Neural progenitor cell (in vitro differentiated cells): ENCODE results near the gene MAP2K1. TPM values are rescaled to one million over a fixed set of nuclear protein-coding genes. Genes with fewer than 3 reads are reported as not detected.
"Not testable (repeated sequence)": the region's sequence is repeated elsewhere in the genome, so short reads cannot be mapped to it uniquely, and the experiment has no call there.

ENCODE experiments used
- DNase-seq: peaks from one replicate; pipeline ENCODE4 v3.0.0-alpha.2; 2016; ENCODE audit warnings: low spot score
- H2AFZ ChIP-seq: fragments of 200-600 bp; sonication (generic); replicated peaks from 2 replicates; pipeline ENCODE4 v1.6.1; 2016; ENCODE audit warnings: antibody characterized with exemption
- H3F3A ChIP-seq: fragments of 200-600 bp; sonication (generic); 2 replicates; pipeline ENCODE4 v1.6.1; 2016; ENCODE audit warnings: antibody characterized with exemption, low read depth
- H3K27ac ChIP-seq: fragments of 200-600 bp; sonication (generic); 2 replicates; pipeline ENCODE4 v1.5.1; 2016; ENCODE audit warnings: mild to moderate bottlenecking
- H3K27me3 ChIP-seq: fragments of 200-600 bp; sonication (generic); 2 replicates; pipeline ENCODE4 v1.6.1; 2016; ENCODE audit warnings: mild to moderate bottlenecking, moderate library complexity
- H3K36me3 ChIP-seq: fragments of 200-600 bp; sonication (generic); 2 replicates; pipeline ENCODE4 v1.5.1; 2016
- H3K4me1 ChIP-seq: fragments of 200-600 bp; sonication (generic); 2 replicates; pipeline ENCODE4 v1.6.1; 2016; ENCODE audit warnings: mixed run types
- H3K4me2 ChIP-seq: fragments of 200-600 bp; sonication (generic); 2 replicates; pipeline ENCODE4 v1.6.1; 2016
- H3K4me3 ChIP-seq: fragments of 200-600 bp; sonication (generic); 2 replicates; pipeline ENCODE4 v1.5.1; 2016
- H3K79me2 ChIP-seq: fragments of 200-600 bp; sonication (generic); 2 replicates; pipeline ENCODE4 v1.6.1; 2016; ENCODE audit warnings: low read depth
- H3K9ac ChIP-seq: fragments of 200-600 bp; sonication (generic); 2 replicates; pipeline ENCODE4 v1.6.1; 2016
- H3K9me3 ChIP-seq: fragments of 200-600 bp; sonication (generic); 2 replicates; pipeline ENCODE4 v1.5.1; 2016; ENCODE audit warnings: low read depth
- H4K20me1 ChIP-seq: fragments of 200-600 bp; sonication (generic); 2 replicates; pipeline ENCODE4 v1.6.1; 2016; ENCODE audit warnings: low read depth
- H3K27ac Mint-ChIP-seq: 3 replicates; pipeline ENCODE4 v1.8.0; 2021; ENCODE audit warnings: mixed read lengths
- H3K27me3 Mint-ChIP-seq: 2 replicates; pipeline ENCODE4 v1.8.0; 2022; ENCODE audit warnings: low read depth, mild to moderate bottlenecking, inconsistent platforms, moderate library complexity, mixed read lengths; ENCODE audit not compliant: insufficient read depth
- H3K36me3 Mint-ChIP-seq: 3 replicates; pipeline ENCODE4 v1.8.0; 2021; ENCODE audit warnings: mixed read lengths
- H3K4me1 Mint-ChIP-seq: 3 replicates; pipeline ENCODE4 v1.8.0; 2021; ENCODE audit warnings: mixed read lengths
- H3K4me3 Mint-ChIP-seq: 3 replicates; pipeline ENCODE4 v1.8.0; 2021; ENCODE audit warnings: mild to moderate bottlenecking, moderate library complexity, mixed read lengths
- H3K9me3 Mint-ChIP-seq: 3 replicates; pipeline ENCODE4 v1.8.0; 2020; ENCODE audit warnings: mixed read lengths
- EZH2 ChIP-seq: fragments of 200-600 bp; sonication (generic); IDR thresholded peaks from 2 replicates; pipeline ENCODE4 v1.6.1; 2017; ENCODE audit warnings: antibody characterized with exemption, mild to moderate bottlenecking, moderate library complexity
- EZH2phosphoT487 ChIP-seq: fragments of 200-600 bp; sonication (generic); IDR thresholded peaks from 2 replicates; pipeline ENCODE4 v1.6.1; 2017; ENCODE audit warnings: antibody characterized with exemption
- total RNA-seq: library from RNA; depleted of rRNA; stranded (reverse); fragments of >200 nt; gene quantifications from 2 replicates; pipeline ENCODE4 v1.2.3, GENCODE V29; 2015; ENCODE audit warnings: low replicate concordance
- TF ChIP-seq, protein P1 (sequence below): fragments of 200-600 bp; sonication (generic); IDR thresholded peaks from 2 replicates; pipeline ENCODE4 v1.5.1; 2017; ENCODE audit warnings: antibody characterized with exemption, mild to moderate bottlenecking

The MAP2K1 gene
- total RNA-seq: 42.6 and 55.2 TPM in 2 replicates

DNA sequence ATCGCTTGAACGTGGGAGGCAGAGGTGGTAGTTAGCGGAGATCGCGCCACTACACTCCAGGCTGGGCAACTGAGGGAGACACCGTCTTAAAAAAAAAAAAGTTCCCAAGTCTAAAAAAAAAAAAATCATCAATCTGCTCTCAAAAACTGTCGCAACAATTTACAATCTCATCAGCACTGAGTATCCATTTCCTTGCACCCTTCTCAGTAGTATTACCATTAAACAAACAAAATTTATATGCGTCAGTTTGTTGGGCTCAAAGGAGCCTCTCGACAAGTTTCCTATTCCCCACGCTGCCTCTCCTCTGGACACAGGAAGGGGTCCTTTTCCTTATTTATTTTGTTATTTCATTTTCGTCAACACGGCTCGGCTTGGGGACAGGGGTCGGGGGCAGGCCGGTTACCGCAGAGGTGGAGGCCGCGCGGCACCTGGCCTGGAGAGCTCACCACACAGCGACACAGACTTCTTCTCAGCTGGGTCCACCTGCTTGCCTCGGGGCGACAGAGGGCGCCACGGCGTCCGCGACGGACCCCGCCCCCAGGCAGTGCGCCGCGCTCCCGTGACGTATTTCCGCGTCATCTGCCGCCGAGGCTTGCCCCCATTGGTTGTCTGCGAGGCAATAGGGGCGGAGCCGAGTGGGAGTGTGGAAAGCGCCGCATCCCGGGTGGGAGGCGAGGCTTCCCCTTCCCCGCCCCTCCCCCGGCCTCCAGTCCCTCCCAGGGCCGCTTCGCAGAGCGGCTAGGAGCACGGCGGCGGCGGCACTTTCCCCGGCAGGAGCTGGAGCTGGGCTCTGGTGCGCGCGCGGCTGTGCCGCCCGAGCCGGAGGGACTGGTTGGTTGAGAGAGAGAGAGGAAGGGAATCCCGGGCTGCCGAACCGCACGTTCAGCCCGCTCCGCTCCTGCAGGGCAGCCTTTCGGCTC lies at the start of gene MAP2K1:
MAP2K1 (plus strand) TSS at position 709 of the 920 bp plus-strand sequence. CDS start 436 bp downstream, outside the sequence.
- peak within 1 kb of the TSS; percentile 92 for H3K4me3 ChIP-seq
- Mint-ChIP-seq H3K36me3 (peaks cover 16% of the 10 kb centered on the region), H3K27me3 (peaks cover 5% of the 10 kb centered on the region), H3K4me3 (peak within 1 kb of the TSS; percentile 95), H3K27ac (peak within 1 kb of the TSS; percentile 90), H3K9me3 (no peaks in the 10 kb centered on the region), H3K4me1 (peaks cover 24% of the 10 kb centered on the region)
- H2AFZ ChIP-seq: peak within 1 kb of the TSS; percentile 92
- peaks cover 49% of the 10 kb centered on the region for H3K79me2 ChIP-seq
- no peaks in the 10 kb centered on the region for H3K9me3 ChIP-seq
- no peaks in the 10 kb centered on the region for H3K27me3 ChIP-seq
- H3K36me3 ChIP-seq: no peaks in the 10 kb centered on the region
- peaks cover 41% of the 10 kb centered on the region for H4K20me1 ChIP-seq
- TF ChIP-seq EZH2 (peak; percentile 17), EZH2phosphoT487 (no peak)
- TF ChIP-seq, protein P1, sequence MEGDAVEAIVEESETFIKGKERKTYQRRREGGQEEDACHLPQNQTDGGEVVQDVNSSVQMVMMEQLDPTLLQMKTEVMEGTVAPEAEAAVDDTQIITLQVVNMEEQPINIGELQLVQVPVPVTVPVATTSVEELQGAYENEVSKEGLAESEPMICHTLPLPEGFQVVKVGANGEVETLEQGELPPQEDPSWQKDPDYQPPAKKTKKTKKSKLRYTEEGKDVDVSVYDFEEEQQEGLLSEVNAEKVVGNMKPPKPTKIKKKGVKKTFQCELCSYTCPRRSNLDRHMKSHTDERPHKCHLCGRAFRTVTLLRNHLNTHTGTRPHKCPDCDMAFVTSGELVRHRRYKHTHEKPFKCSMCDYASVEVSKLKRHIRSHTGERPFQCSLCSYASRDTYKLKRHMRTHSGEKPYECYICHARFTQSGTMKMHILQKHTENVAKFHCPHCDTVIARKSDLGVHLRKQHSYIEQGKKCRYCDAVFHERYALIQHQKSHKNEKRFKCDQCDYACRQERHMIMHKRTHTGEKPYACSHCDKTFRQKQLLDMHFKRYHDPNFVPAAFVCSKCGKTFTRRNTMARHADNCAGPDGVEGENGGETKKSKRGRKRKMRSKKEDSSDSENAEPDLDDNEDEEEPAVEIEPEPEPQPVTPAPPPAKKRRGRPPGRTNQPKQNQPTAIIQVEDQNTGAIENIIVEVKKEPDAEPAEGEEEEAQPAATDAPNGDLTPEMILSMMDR: peak; percentile 73
- DNase-seq: peak; percentile 98
- H3K4me2 ChIP-seq: peak within 1 kb of the TSS; percentile 93
- H3K27ac ChIP-seq: peak within 1 kb of the TSS; percentile 82
- peaks cover 13% of the 10 kb centered on the region for H3K4me1 ChIP-seq
- H3K9ac ChIP-seq: peak within 1 kb of the TSS; percentile 74
- H3F3A ChIP-seq: peaks cover 7% of the 10 kb centered on the region

DNA sequence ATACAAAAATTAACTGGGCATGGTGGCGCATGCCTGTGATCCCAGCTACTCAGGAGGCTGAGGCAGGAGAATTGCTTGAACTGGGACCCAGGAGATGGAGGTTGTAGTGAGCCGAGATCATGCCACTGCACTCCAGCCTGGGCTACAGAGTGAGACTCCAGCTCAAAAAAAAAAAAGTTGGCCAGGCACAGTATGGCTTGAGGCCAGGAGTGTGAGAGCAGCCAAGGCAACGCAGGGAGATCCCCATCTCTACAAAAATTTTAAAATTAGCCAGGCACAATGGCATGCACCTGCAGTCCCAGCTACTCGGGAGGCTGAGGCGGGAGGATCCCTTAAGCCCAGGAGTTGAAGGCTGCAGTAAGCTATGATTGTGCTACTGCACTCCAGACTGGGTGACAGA lies 38.2 kb upstream of the MAP2K1 start:
- not testable (repeated sequence) for H3K4me1 Mint-ChIP-seq, H3K4me3 Mint-ChIP-seq, H3K9ac ChIP-seq, H3K4me2 ChIP-seq, DNase-seq, H3K9me3 ChIP-seq, H3K4me3 ChIP-seq, H3K27me3 Mint-ChIP-seq, H3K4me1 ChIP-seq, H3K27ac ChIP-seq, H3K9me3 Mint-ChIP-seq, H4K20me1 ChIP-seq, H3K27ac Mint-ChIP-seq, H2AFZ ChIP-seq, H3F3A ChIP-seq, H3K79me2 ChIP-seq, H3K27me3 ChIP-seq, H3K36me3 ChIP-seq
- H3K36me3 Mint-ChIP-seq: peaks cover 23% of the 10 kb centered on the region

DNA sequence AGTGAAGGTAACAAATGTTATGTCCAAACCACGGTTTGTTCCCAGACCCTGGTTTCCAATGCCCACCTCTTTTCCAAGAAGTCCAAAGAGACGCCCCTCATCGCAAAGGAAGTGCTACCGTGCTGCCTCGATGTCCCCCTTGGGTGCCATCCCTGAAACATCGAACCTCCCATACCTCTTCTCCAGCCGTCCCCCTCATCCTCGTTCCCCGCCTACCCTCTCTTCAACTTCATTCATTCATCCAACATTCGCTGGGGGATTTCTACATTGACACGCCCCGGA lies 30.7 kb upstream of the MAP2K1 start:
- peak overlapping the region; percentile 75 for H2AFZ ChIP-seq
- H3K79me2 ChIP-seq: peaks cover 29% of the 10 kb centered on the region
- H3K4me3 ChIP-seq: peak overlapping the region; percentile 57
- TF ChIP-seq EZH2phosphoT487: no peak
- TF ChIP-seq, protein P1: no peak
- TF ChIP-seq EZH2: no peak
- Mint-ChIP-seq H3K27ac (peak overlapping the region; percentile 94), H3K4me1 (peaks cover 15% of the 10 kb centered on the region), H3K27me3 (peaks cover 10% of the 10 kb centered on the region), H3K4me3 (peak overlapping the region; percentile 95), H3K36me3 (peaks cover 12% of the 10 kb centered on the region), H3K9me3 (no peaks in the 10 kb centered on the region)
- H3K4me2 ChIP-seq: peak overlapping the region; percentile 81
- peak overlapping the region; percentile 48 for H3K9ac ChIP-seq
- no peaks in the 10 kb centered on the region for H4K20me1 ChIP-seq
- H3F3A ChIP-seq: peaks cover 19% of the 10 kb centered on the region
- no peak overlapping the region for H3K27ac ChIP-seq
- DNase-seq: no peak
- H3K9me3 ChIP-seq: no peaks in the 10 kb centered on the region
- peaks cover 5% of the 10 kb centered on the region for H3K4me1 ChIP-seq
- H3K27me3 ChIP-seq: no peaks in the 10 kb centered on the region
- peaks cover 8% of the 10 kb centered on the region for H3K36me3 ChIP-seq
